K562 (cell line): ENCODE results near the gene SPTAN1. TPM values are rescaled to one million over a fixed set of nuclear protein-coding genes. Genes with fewer than 3 reads are reported as not detected.

Experiments
- BHLHE40 ChIP-seq: IDR thresholded peaks from 2 replicates; pipeline ENCODE4 v1.6.1; 2011; ENCODE audit warnings: low read length, improper control_type of control experiment
- CHD2 ChIP-seq: IDR thresholded peaks from 2 replicates; pipeline ENCODE4 v1.6.1; 2011; ENCODE audit warnings: low read depth, low read length
- MEF2A ChIP-seq: IDR thresholded peaks from 2 replicates; pipeline ENCODE4 v1.6.1; 2011; ENCODE audit warnings: low read depth, mild to moderate bottlenecking, low read length, moderate library complexity; ENCODE audit not compliant: control insufficient read depth
- NR2F6 ChIP-seq: fragments of 450-650 bp; formaldehyde crosslinking; IDR thresholded peaks from 2 replicates; pipeline ENCODE4 v1.4.0; 2020; ENCODE audit warnings: mild to moderate bottlenecking
- RBM39 ChIP-seq: fragments of 200-400 bp; formaldehyde crosslinking; optimal IDR thresholded peaks from 2 replicates; pipeline ENCODE3; 2018; ENCODE audit warnings: low read depth, low read length
- SRSF3 ChIP-seq: fragments of 200-400 bp; formaldehyde crosslinking; IDR thresholded peaks from 2 replicates; pipeline ENCODE4 v1.6.1; 2016; ENCODE audit warnings: mild to moderate bottlenecking, low read length, moderate library complexity; ENCODE audit not compliant: insufficient read depth
- TFAM ChIP-seq: fragments of 250-450 bp; sonication (Bioruptor Pico); conservative IDR thresholded peaks from 2 replicates; pipeline ENCODE4 v1.5.0; 2021; ENCODE audit warnings: mild to moderate bottlenecking, moderate library complexity
- ZFP36 ChIP-seq: fragments of 150-350 bp; IDR thresholded peaks from 2 replicates; pipeline ENCODE4 v1.6.1; 2018; ENCODE audit warnings: low read length, low read depth; ENCODE audit not compliant: partially characterized antibody
- ZNF696 ChIP-seq: fragments of 250-450 bp; sonication (Bioruptor Pico); conservative IDR thresholded peaks from 2 replicates; pipeline ENCODE4 v1.4.0; 2020; ENCODE audit warnings: mild to moderate bottlenecking, moderate library complexity
- polyA plus RNA-seq, 8 experiments: library from polyadenylated mRNA; depleted of rRNA in 4 of 8; stranded (reverse) in 5 of 8; unstranded in 3 of 8; fragments of >200 nt; fragmentation: Nextera tagmentation in 2 of 8; fragmentation: Illumina TruSeq in 1 of 8; extraction: Ambion mirVana in 2 of 8; extraction: Trizol in 1 of 8; gene quantifications; 2 replicates each; pipeline versions ENCODE4 v1.2.1 to v1.2.3, GENCODE V29; 2011 to 2014; ENCODE audit warnings: inconsistent platforms in 1 of 8, missing spikeins in 1 of 8
- total RNA-seq, 7 experiments: library from RNA; depleted of rRNA in 6 of 7; stranded (reverse); fragments of >200 nt in 6 of 7; fragmentation: Illumina TruSeq in 2 of 7; extraction: Trizol in 2 of 7; gene quantifications; 2 replicates each; pipeline versions ENCODE4 v1.2.1 to v1.2.3, GENCODE V29; 2011 to 2021; ENCODE audit warnings: low replicate concordance in 1 of 7
- TF ChIP-seq, protein P1 (sequence below): sonication (generic); formaldehyde crosslinking; IDR thresholded peaks from 2 replicates; pipeline ENCODE4 v1.8.1; 2023; ENCODE audit warnings: mild to moderate bottlenecking, missing genetic modification reagents
- TF ChIP-seq, protein P2 (sequence below), 2 experiments: IDR thresholded peaks in 1 of 2; conservative IDR thresholded peaks in 1 of 2; 2 replicates each; pipeline ENCODE4 v1.6.1; 2016; ENCODE audit warnings: low read depth in 2 of 2, mild to moderate bottlenecking in 1 of 2, missing compliant biosample characterization in 1 of 2, missing genetic modification characterization in 1 of 2, moderate library complexity in 1 of 2
- TF ChIP-seq, protein P3 (sequence below), 2 experiments: fragments of 450-650 bp; IDR thresholded peaks; 2 replicates each; pipeline ENCODE4 v1.6.1; 2016
- TF ChIP-seq, protein P4 (sequence below): fragments of 200-800 bp; sonication (Bioruptor generic); IDR thresholded peaks from 2 replicates; pipeline ENCODE4 v1.6.1; 2016; ENCODE audit warnings: missing genetic modification characterization, missing compliant biosample characterization

Gene SPTAN1
- total and polyA plus RNA-seq, 9 of the 15 experiments (the other 6 are each of a cell fraction or from before 2014, with no cell fraction given): 1.5 to 13.5 (median 6.8) TPM

DNA sequence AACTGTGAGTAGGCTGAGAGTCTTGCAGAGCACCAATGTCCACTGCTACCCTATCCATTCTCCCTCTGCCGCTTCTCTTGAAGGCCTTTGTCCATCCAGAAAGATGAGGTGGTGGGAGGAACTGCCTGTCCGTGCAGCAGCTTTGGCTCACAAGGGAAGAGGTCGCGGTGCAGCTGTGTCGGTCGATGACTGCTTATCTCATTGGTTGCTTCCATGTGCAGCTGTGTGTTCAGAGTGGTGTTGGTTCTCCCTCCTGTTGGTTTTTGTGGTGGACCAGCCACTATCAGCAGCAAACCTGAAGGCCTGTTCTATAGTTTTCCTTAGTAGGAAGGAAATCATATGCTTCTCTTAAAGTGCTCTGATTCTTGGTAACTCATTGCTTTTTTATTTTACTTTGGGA lies 40.7 kb downstream of the SPTAN1 start (continued):
- TF ChIP-seq, protein P1, sequence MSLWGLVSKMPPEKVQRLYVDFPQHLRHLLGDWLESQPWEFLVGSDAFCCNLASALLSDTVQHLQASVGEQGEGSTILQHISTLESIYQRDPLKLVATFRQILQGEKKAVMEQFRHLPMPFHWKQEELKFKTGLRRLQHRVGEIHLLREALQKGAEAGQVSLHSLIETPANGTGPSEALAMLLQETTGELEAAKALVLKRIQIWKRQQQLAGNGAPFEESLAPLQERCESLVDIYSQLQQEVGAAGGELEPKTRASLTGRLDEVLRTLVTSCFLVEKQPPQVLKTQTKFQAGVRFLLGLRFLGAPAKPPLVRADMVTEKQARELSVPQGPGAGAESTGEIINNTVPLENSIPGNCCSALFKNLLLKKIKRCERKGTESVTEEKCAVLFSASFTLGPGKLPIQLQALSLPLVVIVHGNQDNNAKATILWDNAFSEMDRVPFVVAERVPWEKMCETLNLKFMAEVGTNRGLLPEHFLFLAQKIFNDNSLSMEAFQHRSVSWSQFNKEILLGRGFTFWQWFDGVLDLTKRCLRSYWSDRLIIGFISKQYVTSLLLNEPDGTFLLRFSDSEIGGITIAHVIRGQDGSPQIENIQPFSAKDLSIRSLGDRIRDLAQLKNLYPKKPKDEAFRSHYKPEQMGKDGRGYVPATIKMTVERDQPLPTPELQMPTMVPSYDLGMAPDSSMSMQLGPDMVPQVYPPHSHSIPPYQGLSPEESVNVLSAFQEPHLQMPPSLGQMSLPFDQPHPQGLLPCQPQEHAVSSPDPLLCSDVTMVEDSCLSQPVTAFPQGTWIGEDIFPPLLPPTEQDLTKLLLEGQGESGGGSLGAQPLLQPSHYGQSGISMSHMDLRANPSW: no peak
- TF ChIP-seq NR2F6 (CRISPR knock-in tag) (no peak), SRSF3 (no peak), RBM39 (no peak), CHD2 (no peak), MEF2A (no peak), BHLHE40 (peak; percentile 57; the same call in 1 of the 2 replicates), ZFP36 (no peak), ZNF696 (no peak), TFAM (CRISPR knock-in tag) (no peak)
- TF ChIP-seq, protein P2, sequence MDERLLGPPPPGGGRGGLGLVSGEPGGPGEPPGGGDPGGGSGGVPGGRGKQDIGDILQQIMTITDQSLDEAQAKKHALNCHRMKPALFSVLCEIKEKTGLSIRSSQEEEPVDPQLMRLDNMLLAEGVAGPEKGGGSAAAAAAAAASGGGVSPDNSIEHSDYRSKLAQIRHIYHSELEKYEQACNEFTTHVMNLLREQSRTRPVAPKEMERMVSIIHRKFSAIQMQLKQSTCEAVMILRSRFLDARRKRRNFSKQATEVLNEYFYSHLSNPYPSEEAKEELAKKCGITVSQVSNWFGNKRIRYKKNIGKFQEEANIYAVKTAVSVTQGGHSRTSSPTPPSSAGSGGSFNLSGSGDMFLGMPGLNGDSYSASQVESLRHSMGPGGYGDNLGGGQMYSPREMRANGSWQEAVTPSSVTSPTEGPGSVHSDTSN (CRISPR knock-in tag; IDR thresholded peaks at IDR 0.05; ENCODE audit: low read depth): no peak
- TF ChIP-seq, protein P2 (tag; conservative IDR thresholded peaks at IDR 0.05; ENCODE audit: low read depth): no peak
- TF ChIP-seq, protein P3, sequence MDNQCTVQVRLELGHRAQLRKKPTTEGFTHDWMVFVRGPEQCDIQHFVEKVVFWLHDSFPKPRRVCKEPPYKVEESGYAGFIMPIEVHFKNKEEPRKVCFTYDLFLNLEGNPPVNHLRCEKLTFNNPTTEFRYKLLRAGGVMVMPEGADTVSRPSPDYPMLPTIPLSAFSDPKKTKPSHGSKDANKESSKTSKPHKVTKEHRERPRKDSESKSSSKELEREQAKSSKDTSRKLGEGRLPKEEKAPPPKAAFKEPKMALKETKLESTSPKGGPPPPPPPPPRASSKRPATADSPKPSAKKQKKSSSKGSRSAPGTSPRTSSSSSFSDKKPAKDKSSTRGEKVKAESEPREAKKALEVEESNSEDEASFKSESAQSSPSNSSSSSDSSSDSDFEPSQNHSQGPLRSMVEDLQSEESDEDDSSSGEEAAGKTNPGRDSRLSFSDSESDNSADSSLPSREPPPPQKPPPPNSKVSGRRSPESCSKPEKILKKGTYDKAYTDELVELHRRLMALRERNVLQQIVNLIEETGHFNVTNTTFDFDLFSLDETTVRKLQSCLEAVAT (IDR thresholded peaks at IDR 0.05): peak in 1 of 2 experiments; percentile 90; a peak in 2 of 4 replicates
- TF ChIP-seq, protein P4, sequence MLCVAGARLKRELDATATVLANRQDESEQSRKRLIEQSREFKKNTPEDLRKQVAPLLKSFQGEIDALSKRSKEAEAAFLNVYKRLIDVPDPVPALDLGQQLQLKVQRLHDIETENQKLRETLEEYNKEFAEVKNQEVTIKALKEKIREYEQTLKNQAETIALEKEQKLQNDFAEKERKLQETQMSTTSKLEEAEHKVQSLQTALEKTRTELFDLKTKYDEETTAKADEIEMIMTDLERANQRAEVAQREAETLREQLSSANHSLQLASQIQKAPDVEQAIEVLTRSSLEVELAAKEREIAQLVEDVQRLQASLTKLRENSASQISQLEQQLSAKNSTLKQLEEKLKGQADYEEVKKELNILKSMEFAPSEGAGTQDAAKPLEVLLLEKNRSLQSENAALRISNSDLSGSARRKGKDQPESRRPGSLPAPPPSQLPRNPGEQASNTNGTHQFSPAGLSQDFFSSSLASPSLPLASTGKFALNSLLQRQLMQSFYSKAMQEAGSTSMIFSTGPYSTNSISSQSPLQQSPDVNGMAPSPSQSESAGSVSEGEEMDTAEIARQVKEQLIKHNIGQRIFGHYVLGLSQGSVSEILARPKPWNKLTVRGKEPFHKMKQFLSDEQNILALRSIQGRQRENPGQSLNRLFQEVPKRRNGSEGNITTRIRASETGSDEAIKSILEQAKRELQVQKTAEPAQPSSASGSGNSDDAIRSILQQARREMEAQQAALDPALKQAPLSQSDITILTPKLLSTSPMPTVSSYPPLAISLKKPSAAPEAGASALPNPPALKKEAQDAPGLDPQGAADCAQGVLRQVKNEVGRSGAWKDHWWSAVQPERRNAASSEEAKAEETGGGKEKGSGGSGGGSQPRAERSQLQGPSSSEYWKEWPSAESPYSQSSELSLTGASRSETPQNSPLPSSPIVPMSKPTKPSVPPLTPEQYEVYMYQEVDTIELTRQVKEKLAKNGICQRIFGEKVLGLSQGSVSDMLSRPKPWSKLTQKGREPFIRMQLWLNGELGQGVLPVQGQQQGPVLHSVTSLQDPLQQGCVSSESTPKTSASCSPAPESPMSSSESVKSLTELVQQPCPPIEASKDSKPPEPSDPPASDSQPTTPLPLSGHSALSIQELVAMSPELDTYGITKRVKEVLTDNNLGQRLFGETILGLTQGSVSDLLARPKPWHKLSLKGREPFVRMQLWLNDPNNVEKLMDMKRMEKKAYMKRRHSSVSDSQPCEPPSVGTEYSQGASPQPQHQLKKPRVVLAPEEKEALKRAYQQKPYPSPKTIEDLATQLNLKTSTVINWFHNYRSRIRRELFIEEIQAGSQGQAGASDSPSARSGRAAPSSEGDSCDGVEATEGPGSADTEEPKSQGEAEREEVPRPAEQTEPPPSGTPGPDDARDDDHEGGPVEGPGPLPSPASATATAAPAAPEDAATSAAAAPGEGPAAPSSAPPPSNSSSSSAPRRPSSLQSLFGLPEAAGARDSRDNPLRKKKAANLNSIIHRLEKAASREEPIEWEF (CRISPR knock-in tag): no peak
